K562 (cell line): ENCODE results near the gene NCKIPSD. TPM values are rescaled to one million over a fixed set of nuclear protein-coding genes. Genes with fewer than 3 reads are reported as not detected.

Experiments used
- ATAC-seq: fragments of 200-7000 bp; cut with Tn5 transposase; 3 replicates; pipeline ENCODE4 v1.9.1; 2020; ENCODE audit warnings: moderate library complexity
- BruUV-seq: library from RNA; stranded (reverse); fragments of 400-500 nt; replicated peaks from 2 replicates; lab custom pipeline; 2021; lab: Mats Ljungman, UMichigan
- CTCF ChIA-PET: fragments of 300-600 bp; formaldehyde crosslinking; extraction: SDS; loops from one replicate; lab custom pipeline; 2021; ENCODE audit warnings: low intra/inter-chr PET ratio; lab: Yijun Ruan, JAX
- POLR2A ChIA-PET: fragments of 300-600, 350-650 bp; sonication (Branson Sonifier 250); formaldehyde crosslinking; extraction: SDS; loops from one replicate; lab custom pipeline; 2021; ENCODE audit warnings: antibody characterized with exemption, inconsistent platforms; lab: Yijun Ruan, JAX
- DNase-seq, 4 experiments: peaks; one replicate each; pipeline versions ENCODE4 v3.0.0 to v3.0.0-alpha.2; 2011 to 2018; ENCODE audit warnings: low spot score in 3 of 4, mixed read lengths in 3 of 4; ENCODE audit errors: extremely low read depth in 1 of 4
- FAIRE-seq: peaks from 2 replicates; lab custom pipeline; 2011; peaks lifted over from hg19 to GRCh38; lab: Jason Lieb, UNC
- H2AFZ ChIP-seq: 2 replicates; pipeline ENCODE4 v1.6.0; 2011; ENCODE audit warnings: low read depth, low read length, control low read depth, inconsistent platforms
- H3K27ac ChIP-seq: fragments of 200-600 bp; 3 replicates; pipeline ENCODE4 v1.8.0; 2011; ENCODE audit warnings: low read depth, mild to moderate bottlenecking, control low read depth, inconsistent platforms, low read length, moderate library complexity, mixed read lengths; ENCODE audit errors: extremely low read depth
- H3K27me3 ChIP-seq, 2 experiments: fragments of 300-600 bp in 1 of 2; 2 replicates in 1 of 2; 3 replicates in 1 of 2; pipeline versions ENCODE4 v1.6.0 to v1.8.0; 2011; ENCODE audit warnings: inconsistent platforms in 2 of 2, low read length in 2 of 2, mild to moderate bottlenecking in 1 of 2, mixed read lengths in 1 of 2, moderate library complexity in 1 of 2; ENCODE audit not compliant: control insufficient read depth in 2 of 2, insufficient read depth in 2 of 2
- H3K36me3 ChIP-seq: fragments of 300-600 bp; 3 replicates; pipeline ENCODE4 v1.8.0; 2011; ENCODE audit warnings: mild to moderate bottlenecking, low read length, inconsistent platforms; ENCODE audit not compliant: control insufficient read depth, insufficient read depth
- H3K4me1 ChIP-seq, 2 experiments: fragments of 200-600 bp in 1 of 2; replicated peaks in 1 of 2; 2 replicates in 1 of 2; 3 replicates in 1 of 2; pipeline versions ENCODE4 v1.5.1 to v1.8.0; 2011; ENCODE audit warnings: inconsistent platforms in 2 of 2, low read length in 2 of 2, mild to moderate bottlenecking in 1 of 2, mixed read lengths in 1 of 2, moderate library complexity in 1 of 2; ENCODE audit not compliant: control insufficient read depth in 2 of 2, insufficient read depth in 2 of 2
- H3K4me2 ChIP-seq: 2 replicates; pipeline ENCODE4 v1.6.1; 2011; ENCODE audit warnings: low read length, control low read depth, inconsistent platforms, mixed read lengths; ENCODE audit not compliant: insufficient read depth
- H3K4me3 ChIP-seq: fragments of 200-600 bp; sonication (generic), shearing (Covaris generic); 2 replicates; pipeline ENCODE4 v1.5.1; 2016; ENCODE audit warnings: control low read depth, inconsistent platforms
- H3K79me2 ChIP-seq: fragments of 200-600 bp; 3 replicates; pipeline ENCODE4 v1.8.0; 2011; ENCODE audit warnings: low read length, inconsistent platforms; ENCODE audit not compliant: control insufficient read depth, insufficient read depth
- H3K9ac ChIP-seq, 2 experiments: 2 replicates each; pipeline versions ENCODE4 v1.6.0 to v1.6.1; 2011; ENCODE audit warnings: low read depth in 2 of 2, low read length in 2 of 2, control low read depth in 1 of 2, inconsistent platforms in 1 of 2, mild to moderate bottlenecking in 1 of 2, mixed read lengths in 1 of 2; ENCODE audit not compliant: insufficient read depth in 1 of 2
- H3K9me1 ChIP-seq: one replicate; pipeline ENCODE4 v1.6.0; 2011; ENCODE audit warnings: inconsistent platforms, mild to moderate bottlenecking, low read length, moderate library complexity; ENCODE audit not compliant: control insufficient read depth, insufficient read depth
- H3K9me3 ChIP-seq: replicated peaks from 2 replicates; pipeline ENCODE4 v1.5.1; 2011; ENCODE audit warnings: low read depth, low read length, inconsistent platforms; ENCODE audit not compliant: control insufficient read depth, insufficient read depth
- H4K20me1 ChIP-seq: replicated peaks from 2 replicates; pipeline ENCODE4 v1.6.1; 2011; ENCODE audit warnings: low read length, inconsistent platforms, mixed read lengths; ENCODE audit not compliant: control insufficient read depth, insufficient read depth
- BCL6 ChIP-seq: fragments of 250-450 bp; sonication (Bioruptor Pico); IDR thresholded peaks from 2 replicates; pipeline ENCODE4 v1.4.0; 2020
- CGGBP1 ChIP-seq: fragments of 250-450 bp; sonication (Bioruptor Pico); IDR thresholded peaks from 2 replicates; pipeline ENCODE4 v1.9.0; 2021; ENCODE audit warnings: mild to moderate bottlenecking
- DDX20 ChIP-seq: fragments of 450-650 bp; IDR thresholded peaks from 2 replicates; pipeline ENCODE4 v1.6.1; 2016; ENCODE audit warnings: missing genetic modification characterization, low read depth, mild to moderate bottlenecking, missing compliant biosample characterization, moderate library complexity
- KHSRP ChIP-seq: fragments of 450-650 bp; IDR thresholded peaks from 2 replicates; pipeline ENCODE4 v1.6.1; 2017
- ZNF121 ChIP-seq: sonication (generic); formaldehyde crosslinking; conservative IDR thresholded peaks from 2 replicates; pipeline ENCODE4 v1.8.0; 2022; ENCODE audit warnings: missing genetic modification reagents
- WGBS: fragments of 100-300 bp; shearing (Covaris generic); methylation state at CpG from one replicate; pipeline ENCODE4 v1.1.6; 2016; ENCODE audit warnings: low coverage, mixed read lengths; ENCODE audit not compliant: insufficient coverage; ENCODE audit errors: missing lambda C conversion rate; 5-methylcytosine and 5-hydroxymethylcytosine counted together
- in situ Hi-C: fragments of 300-500 bp; cut with MboI; formaldehyde crosslinking; loops from 4 replicates; pipeline ENCODE4 v1.15.0; 2018; ENCODE audit warnings: inconsistent platforms, mixed read lengths
- intact Hi-C: fragments of 100-400 bp; cut with micrococcal nuclease; formaldehyde crosslinking; loops from 2 replicates; pipeline ENCODE4 v1.14.2; 2022
- polyA plus RNA-seq, 8 experiments: library from polyadenylated mRNA; depleted of rRNA in 4 of 8; stranded (reverse) in 5 of 8; unstranded in 3 of 8; fragments of >200 nt; fragmentation: Nextera tagmentation in 2 of 8; fragmentation: Illumina TruSeq in 1 of 8; extraction: Ambion mirVana in 2 of 8; extraction: Trizol in 1 of 8; gene quantifications; 2 replicates each; pipeline versions ENCODE4 v1.2.1 to v1.2.3, GENCODE V29; 2011 to 2014; ENCODE audit warnings: inconsistent platforms in 1 of 8, missing spikeins in 1 of 8
- total RNA-seq, 7 experiments: library from RNA; depleted of rRNA in 6 of 7; stranded (reverse); fragments of >200 nt in 6 of 7; fragmentation: Illumina TruSeq in 2 of 7; extraction: Trizol in 2 of 7; gene quantifications; 2 replicates each; pipeline versions ENCODE4 v1.2.1 to v1.2.3, GENCODE V29; 2011 to 2021; ENCODE audit warnings: low replicate concordance in 1 of 7

The NCKIPSD gene
- total and polyA plus RNA-seq, 9 of the 15 experiments (the other 6 are each of a cell fraction or from before 2014, with no cell fraction given), result 0.49 to 24.4 (median 12.3) TPM

DNA sequence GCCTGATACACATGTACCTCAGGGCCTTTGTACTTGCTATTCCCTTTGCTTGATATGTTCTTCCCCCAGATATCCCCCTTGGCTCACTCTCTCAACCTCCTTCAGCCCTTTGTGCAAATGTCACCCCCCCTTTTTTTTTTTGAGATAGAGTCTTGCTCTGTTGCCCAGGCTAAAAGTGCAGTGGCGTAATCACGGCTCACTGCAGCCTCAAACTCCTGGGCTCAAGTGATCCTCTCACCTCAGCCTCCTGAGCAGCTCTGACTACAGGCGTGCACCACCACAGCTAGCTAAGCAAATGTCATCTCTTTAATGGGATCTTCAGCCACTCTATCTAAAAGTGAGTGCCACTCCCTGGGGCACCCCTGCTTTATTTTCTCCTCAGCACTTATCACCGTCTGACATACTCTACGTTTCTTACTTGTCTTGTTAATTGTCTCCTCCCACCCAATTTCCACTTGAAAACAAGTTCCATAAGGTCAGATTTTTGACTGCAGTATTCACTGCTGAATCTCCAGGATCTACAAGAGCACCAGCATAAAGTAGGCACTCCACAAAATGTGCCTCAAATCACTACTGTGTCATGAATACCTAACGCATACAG, 16.7 kb upstream of the NCKIPSD start:
- H4K20me1 ChIP-seq, result no peaks in the 10 kb centered on the region; the same call in 1 of the 2 replicates
- ChIA-PET POLR2A (no interaction called here), CTCF (no interaction called here)
- H3K36me3 ChIP-seq, result peaks cover 43% of the 10 kb centered on the region
- DNase-seq (no peak), ATAC-seq (no peak), FAIRE-seq (no peak)
- in situ Hi-C loops, result no loop called here
- intact Hi-C loops, result no loop called here
- no peak overlapping the region for H3K9ac ChIP-seq
- H3K4me1 ChIP-seq, result no peaks in the 10 kb centered on the region; a peak in 1 of 5 replicates
- TF ChIP-seq ZNF121 (CRISPR knock-in tag) (peak; percentile 21; the same call in 1 of the 2 replicates), CGGBP1 (no peak)
- H3K27me3 ChIP-seq, result no peaks in the 10 kb centered on the region
- no peaks in the 10 kb centered on the region for H3K9me3 ChIP-seq
- H2AFZ ChIP-seq, result no peak overlapping the region
- no peak overlapping the region for H3K27ac ChIP-seq
- 71% methylated on average over 6 of the region's 6 CpGs for WGBS
- no peaks in the 10 kb centered on the region for H3K9me1 ChIP-seq
- BruUV-seq, result no TSS peak
- no peak overlapping the region for H3K4me3 ChIP-seq
- no peak overlapping the region for H3K4me2 ChIP-seq
- peaks cover 88% of the 10 kb centered on the region for H3K79me2 ChIP-seq

DNA sequence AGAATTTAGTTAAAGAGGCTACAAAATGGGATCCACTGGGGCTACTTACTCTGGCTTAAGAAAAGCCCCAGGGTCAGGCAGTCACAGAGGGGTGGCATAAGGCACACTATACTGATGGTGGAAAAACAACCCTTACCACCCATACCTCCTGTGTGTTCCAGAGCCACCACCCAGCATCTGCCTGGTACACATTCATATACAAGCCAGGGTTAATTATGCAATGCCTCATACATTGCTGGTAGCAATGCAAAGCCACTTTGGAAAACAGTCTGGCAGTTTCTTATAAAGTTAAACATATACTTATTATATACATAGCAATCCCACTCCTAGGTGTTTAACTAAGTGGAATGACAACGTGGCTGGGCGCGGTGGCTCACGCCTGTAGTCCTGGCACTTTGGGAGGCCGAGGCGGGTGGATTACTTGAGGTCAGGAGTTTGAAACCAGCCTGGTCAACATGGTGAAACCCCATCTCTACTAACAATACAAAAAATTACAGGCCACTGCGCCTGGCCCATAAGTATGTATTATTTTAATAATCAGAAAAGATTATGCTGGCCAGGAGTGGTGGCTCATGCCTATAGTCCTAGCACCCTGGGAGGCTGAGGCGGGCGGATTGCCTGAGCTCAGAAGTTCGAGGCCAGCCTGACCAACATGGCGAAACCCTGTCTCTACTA, 15.2 kb upstream of the NCKIPSD start:
- Histone ChIP-seq H3K4me1 (no peaks in the 10 kb centered on the region; a peak in 1 of 5 replicates), H3K27me3 (no peaks in the 10 kb centered on the region), H2AFZ (no peak overlapping the region), H3K4me2 (no peak overlapping the region), H3K9ac (no peak overlapping the region), H3K27ac (no peak overlapping the region), H3K79me2 (peaks cover 85% of the 10 kb centered on the region), H4K20me1 (no peaks in the 10 kb centered on the region; the same call in 1 of the 2 replicates), H3K36me3 (peaks cover 41% of the 10 kb centered on the region)
- FAIRE-seq, result no peak
- TF ChIP-seq DDX20 (tag) (no peak), BCL6 (no peak), KHSRP (no peak)
- TF ChIP-seq, all 486 proteins: peak for 0
- DNase-seq, result no peak
- WGBS, result 95% methylated on average over 8 of the region's 11 CpGs
- in situ Hi-C loops (no loop called here), intact Hi-C loops (no loop called here)
- ChIA-PET POLR2A (no interaction called here), CTCF (no interaction called here)
- Histone ChIP-seq H3K9me3 (no peaks in the 10 kb centered on the region), H3K9me1 (no peaks in the 10 kb centered on the region), H3K4me3 (no peak overlapping the region)
- no TSS peak for BruUV-seq
- ATAC-seq, result no peak
